Iris pigment epithelial cell (primary cell): ENCODE data around the gene HECTD1.
"Not testable (repeated sequence)": the region's sequence is repeated elsewhere in the genome, so short reads cannot be mapped to it uniquely, and the experiment has no call there.

Source experiments
- DNase-seq: peaks from one replicate; pipeline ENCODE4 v3.0.0-alpha.2; 2011; ENCODE audit warnings: low read depth

Gene HECTD1

DNA sequence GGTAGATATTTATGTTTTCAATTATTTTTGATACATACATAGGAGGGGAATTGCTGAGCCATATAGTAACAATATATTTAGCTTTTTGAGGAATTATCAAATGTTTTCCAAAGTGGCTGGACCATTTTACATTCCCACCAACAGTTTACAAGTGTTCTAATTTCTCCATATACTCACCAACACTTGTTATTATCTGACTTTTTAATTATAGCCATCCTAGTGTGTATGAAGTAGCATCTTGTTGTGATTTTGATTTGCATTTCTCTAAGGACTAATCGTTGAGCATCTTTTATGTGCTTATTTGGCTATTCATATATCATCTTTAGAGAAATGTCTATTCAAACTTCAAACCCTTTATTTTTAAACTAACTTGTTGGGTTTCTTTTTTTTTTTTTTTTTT, 17.2 kb upstream of the HECTD1 start:
- no peak for DNase-seq

GRCh38 chr14:31223331-31223730, 15.7 kb upstream of the HECTD1 start:
- no peak for DNase-seq

GRCh38 chr14:31222834-31223233, 15.2 kb upstream of the HECTD1 start:
- DNase-seq = no peak

DNA sequence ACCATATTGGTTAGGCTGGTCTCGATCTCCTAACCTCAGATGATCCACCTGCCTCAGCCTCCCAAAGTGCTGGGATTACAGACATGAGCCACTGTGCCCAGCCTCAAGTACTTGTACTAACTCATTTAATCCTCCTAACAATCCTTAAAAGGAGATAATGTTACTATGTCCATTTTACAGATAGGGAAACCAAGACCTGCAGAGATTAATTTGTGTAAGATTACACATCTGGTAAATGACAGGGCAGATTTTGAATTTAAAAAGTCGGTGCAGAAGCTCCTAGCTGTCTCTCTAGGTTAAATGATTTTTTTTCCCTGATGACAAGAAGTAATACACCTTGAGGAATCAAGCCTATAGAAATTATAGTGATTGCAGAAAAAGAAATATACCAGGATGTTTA, 13.7 kb upstream of the HECTD1 start:
- DNase-seq = no peak

- DNase-seq = peak; percentile 14
Observed at GRCh38 chr14:31219169-31219568, 11.6 kb upstream of the HECTD1 start.

- DNase-seq = no peak
Observed at GRCh38 chr14:31216359-31216758, 8.8 kb upstream of the HECTD1 start.

DNA sequence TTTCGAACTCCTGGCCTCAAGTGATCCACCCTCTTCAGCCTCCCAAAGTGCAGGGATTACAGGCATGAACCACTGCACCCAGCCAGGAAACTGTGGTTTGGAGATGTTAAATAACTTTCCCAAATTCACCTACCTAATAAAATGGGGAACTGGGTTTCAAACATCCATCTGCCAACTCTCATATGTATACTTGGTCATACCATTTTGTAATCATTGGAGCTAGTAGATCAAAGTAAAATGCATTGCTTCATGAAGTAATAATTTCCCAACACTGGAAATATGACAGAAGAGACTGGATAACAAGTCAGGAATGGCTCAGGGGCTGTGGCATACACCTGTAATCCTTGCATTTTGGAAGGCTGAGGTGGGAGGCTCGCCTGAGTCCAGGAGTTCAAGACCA, 5.3 kb upstream of the HECTD1 start:
- no peak for DNase-seq

- no peak for DNase-seq
Observed at GRCh38 chr14:31209605-31210004, 2.0 kb upstream of the HECTD1 start.

- DNase-seq = no peak
Observed at GRCh38 chr14:31208546-31209424, 1.2 kb upstream of the HECTD1 start.

DNA sequence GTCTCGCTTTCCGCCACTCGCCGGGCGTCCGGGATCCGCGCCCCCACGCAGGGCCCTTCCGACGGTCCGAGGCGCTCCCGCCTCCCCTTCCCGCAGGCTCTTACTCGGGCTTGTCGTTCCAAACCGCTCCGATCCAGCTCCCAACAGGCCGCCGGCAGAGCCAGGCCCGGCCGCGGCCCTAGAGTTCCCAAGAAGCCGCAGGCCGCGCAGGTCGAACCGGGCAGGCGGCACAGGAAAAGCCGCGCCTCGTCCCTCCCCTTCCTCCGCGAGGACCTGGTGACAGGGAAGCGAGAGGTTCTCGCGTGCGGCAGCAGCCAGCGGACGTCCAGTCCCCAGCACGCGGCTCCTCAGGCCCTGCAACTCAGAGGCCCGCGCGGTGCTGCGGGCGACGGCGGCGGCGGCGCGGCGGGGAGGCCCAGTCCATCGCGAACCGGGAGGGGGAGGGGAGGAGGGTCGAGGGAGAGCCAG, 272 bp downstream of the HECTD1 start:
- DNase-seq = no peak

DNA sequence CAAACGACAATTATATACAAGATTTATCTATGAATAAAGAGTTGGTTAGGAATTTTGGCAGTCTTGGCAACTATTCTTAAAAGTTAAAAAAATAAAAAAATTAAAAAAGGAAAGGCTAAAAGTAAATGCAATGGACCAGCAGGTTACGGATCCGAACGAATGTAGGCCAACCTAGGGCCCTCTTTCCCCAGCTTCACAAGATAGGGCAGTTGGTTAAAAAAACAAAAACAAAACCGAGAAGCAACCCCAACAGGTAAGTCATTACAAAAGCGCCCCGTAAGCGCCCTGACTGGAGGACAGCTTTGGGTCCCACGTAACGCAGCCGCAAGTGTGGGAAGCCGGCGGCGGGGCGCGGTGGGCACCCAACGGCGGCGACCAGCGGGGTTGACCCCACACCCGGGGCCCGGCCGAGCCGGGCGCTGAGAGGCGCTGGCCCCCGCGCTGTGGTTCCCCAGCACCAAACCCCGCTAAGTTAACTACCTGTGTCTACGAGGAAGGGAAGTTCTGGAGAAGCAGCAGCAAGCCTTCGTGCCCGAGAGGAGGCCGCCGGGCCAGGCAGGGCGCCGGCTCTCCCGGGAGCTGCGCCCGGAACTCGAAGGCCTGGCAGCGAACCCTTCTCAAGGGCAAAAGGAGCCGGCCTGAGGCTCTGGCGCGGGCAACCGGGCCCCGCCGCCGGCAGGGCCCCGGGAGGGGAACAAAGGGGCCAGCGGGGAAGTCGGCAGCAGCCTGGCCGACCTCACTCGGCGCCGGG, 882 bp downstream of the HECTD1 start:
- DNase-seq = peak; percentile 38

- DNase-seq = peak; percentile 88
Observed at GRCh38 chr14:31205681-31206535, 1.7 kb downstream of the HECTD1 start.

DNA sequence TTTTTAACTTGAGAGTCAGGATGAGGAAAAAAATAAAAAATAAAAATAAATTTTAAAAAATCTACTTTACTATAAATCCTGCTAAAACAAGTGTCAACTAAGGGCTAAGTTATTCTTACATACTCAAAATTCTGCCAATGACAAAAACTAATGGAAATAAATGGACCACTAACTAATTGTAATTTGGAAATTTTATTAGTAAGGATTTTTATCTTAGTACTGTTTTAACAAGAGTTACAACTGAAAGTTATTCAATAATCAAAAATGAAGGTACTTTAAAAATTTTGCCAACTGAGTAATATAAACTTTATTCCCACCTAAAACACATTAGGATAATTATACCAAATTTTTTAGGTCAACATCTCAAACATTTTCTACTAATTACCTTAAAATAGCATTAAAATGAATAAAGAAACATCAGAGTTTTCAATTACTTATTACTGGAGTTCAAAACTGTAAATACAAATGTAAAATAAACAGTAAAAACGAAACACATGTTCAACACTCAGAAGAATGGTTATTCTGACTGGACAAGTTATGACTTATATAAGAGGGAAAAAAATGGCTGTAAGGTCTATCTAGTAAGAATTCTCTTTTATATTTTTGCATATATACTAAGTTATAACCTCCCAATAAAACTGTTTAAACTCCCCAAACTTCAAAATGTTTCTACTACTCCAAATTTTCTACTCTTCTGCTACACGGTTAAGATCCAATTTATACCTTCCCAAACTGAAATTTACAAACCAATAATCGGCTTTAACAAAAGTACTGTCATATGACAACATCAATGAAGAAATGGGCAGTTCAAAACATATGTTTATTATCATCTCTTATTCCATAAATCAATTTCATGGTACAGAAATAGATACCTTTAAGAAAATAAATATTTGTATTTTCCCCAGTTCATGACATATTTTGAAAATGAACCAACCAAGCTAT, 2.7 kb downstream of the HECTD1 start:
- no peak for DNase-seq

GRCh38 chr14:31203899-31204592, 3.5 kb downstream of the HECTD1 start:
- DNase-seq = not testable (repeated sequence)

DNA sequence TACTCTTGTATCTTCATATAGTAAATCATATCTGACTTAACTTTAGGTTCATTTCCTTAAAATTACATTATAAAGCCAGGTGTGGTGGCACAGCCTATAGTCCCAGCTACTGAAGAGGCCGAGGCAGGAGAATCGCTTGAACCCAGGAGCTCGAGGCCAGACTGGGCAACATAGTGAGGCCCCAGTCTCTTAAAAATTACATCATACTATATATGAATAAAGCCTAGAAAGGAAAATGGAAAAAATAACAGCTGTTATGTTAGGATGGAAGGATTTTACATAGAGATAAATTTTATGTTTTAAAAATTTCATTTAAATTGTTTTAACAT, 4.2 kb downstream of the HECTD1 start:
- DNase-seq = no peak

DNA sequence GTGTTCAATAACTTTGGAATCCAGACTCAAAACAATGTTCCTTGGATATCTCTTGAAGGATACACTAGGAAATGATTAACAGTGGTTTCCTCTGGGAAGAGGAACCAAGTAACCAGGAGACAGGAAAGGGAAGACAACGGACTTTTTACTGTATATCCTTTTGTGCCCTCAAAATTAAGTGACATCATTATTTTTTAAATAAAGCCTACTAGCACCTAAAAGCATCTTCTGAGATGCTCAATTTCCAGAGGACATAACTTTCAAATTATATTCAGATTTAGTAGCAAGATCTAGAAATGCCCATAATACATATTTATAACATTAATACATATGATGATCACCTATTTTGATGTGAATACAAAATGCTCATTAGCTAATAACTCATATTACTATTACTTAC, 6.5 kb downstream of the HECTD1 start:
- no peak for DNase-seq

- no peak for DNase-seq
Observed at GRCh38 chr14:31200702-31200990, 6.9 kb downstream of the HECTD1 start.

GRCh38 chr14:31197671-31198070, 9.9 kb downstream of the HECTD1 start:
- DNase-seq = no peak

DNA sequence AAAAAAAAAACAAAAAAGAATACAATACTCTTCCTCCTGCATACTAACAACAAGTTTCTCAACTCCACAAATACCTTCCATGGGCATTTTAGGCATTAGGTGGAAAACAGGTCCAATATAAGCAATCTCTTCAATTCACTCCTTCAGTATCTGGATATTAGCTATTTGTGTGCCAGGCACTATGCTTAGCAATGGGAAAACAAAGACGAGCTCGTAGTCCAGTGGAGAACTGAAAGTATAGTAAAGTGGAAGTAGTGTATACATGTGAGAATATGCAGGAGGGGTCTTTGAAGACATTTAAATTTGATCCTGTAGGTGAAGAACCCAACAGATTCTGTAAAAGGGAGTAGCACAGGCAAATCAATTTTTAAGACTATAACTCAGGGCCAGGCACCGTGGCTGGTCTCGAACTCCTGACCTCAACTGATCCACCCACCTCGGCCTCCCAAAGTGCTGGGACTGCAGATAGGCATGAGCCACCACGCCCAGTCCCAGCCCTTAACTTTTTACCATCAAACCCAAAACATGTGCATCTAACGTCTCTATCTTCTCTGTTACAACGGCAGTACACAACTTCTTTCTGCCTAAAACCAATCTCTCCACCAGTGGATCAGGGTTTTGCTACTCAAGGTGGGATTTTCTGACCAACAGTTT, 10.6 kb downstream of the HECTD1 start:
- no peak for DNase-seq

GRCh38 chr14:31194661-31195060, 12.9 kb downstream of the HECTD1 start:
- peak; percentile 40 for DNase-seq
